Measurements from ENCODE around the gene ZNF710.

Gene ZNF710

GRCh38 chr15:90083954-90084607 lies 83.0 kb downstream of the ZNF710 start:
- no peak for DNase-seq (ENCODE audit: low read depth)
- H3K4me3 ChIP-seq (ENCODE audit: low read length), result no peak overlapping the region
- no peak for TF ChIP-seq CTCF (IDR thresholded peaks at IDR 0.05; ENCODE audit: insufficient read depth, low read depth, low read length, missing control alignments)

- no peak for TF ChIP-seq CTCF (IDR thresholded peaks at IDR 0.05; ENCODE audit: insufficient read depth, low read depth, low read length, missing control alignments)
- DNase-seq (ENCODE audit: low read depth), result no peak
- no peak overlapping the region for H3K4me3 ChIP-seq (ENCODE audit: low read length)
These were observed 83.8 kb downstream of the ZNF710 start for GRCh38 chr15:90084876-90085423.

GRCh38 chr15:90085565-90085964 lies 84.4 kb downstream of the ZNF710 start:
- no peak for TF ChIP-seq CTCF (IDR thresholded peaks at IDR 0.05; ENCODE audit: insufficient read depth, low read depth, low read length, missing control alignments)
- no peak for DNase-seq (ENCODE audit: low read depth)

GRCh38 chr15:90086868-90087268 lies 85.7 kb downstream of the ZNF710 start:
- DNase-seq (ENCODE audit: low read depth), result peak; percentile 62
- peak; percentile 90 for TF ChIP-seq CTCF (IDR thresholded peaks at IDR 0.05; ENCODE audit: insufficient read depth, low read depth, low read length, missing control alignments)
- no peak overlapping the region for H3K4me3 ChIP-seq (ENCODE audit: low read length)

More at GRCh38 chr15:90085565-90085964, 84.4 kb downstream of the ZNF710 start:
- H3K4me3 ChIP-seq (ENCODE audit: low read length), result no peak overlapping the region

- peak; percentile 35 for TF ChIP-seq CTCF (IDR thresholded peaks at IDR 0.05; ENCODE audit: insufficient read depth, low read depth, low read length, missing control alignments)
- no peak overlapping the region for H3K4me3 ChIP-seq (ENCODE audit: low read length)
- peak; percentile 59 for DNase-seq (ENCODE audit: low read depth)
These were observed 86.5 kb downstream of the ZNF710 start for GRCh38 chr15:90087454-90088154.

GRCh38 chr15:90090226-90090848 lies 89.2 kb downstream of the ZNF710 start:
- no peak for DNase-seq (ENCODE audit: low read depth)
- no peak for TF ChIP-seq CTCF (IDR thresholded peaks at IDR 0.05; ENCODE audit: insufficient read depth, low read depth, low read length, missing control alignments)
- H3K4me3 ChIP-seq (ENCODE audit: low read length), result no peak overlapping the region
